HepG2 (cell line): ENCODE measurements around the gene SLC66A3. TPM values are rescaled to one million over a fixed set of nuclear protein-coding genes. Genes with fewer than 3 reads are reported as not detected.
A peak's percentile ranks its signal among the peaks of the same experiment; 100 is the strongest.

Experiments
- ATAC-seq: fragments of 200-7000 bp; cut with Tn5 transposase; 3 replicates; pipeline ENCODE4 v1.9.1; 2020; ENCODE audit warnings: mild to moderate bottlenecking, moderate library complexity
- BruUV-seq: library from RNA; stranded (reverse); fragments of 400-500 nt; replicated peaks from 2 replicates; lab custom pipeline; 2021; lab: Mats Ljungman, UMichigan
- CTCF ChIA-PET: fragments of 300-600 bp; formaldehyde crosslinking; extraction: SDS; loops from one replicate; lab custom pipeline; 2021; ENCODE audit warnings: low total read pairs, inconsistent platforms, low intra/inter-chr PET ratio; lab: Yijun Ruan, JAX
- POLR2A ChIA-PET: fragments of 350-600 bp; sonication (Branson Sonifier 250); formaldehyde crosslinking; loops from one replicate; lab custom pipeline; 2020; ENCODE audit warnings: antibody characterized with exemption, inconsistent platforms; lab: Yijun Ruan, JAX
- DNase-seq: peaks from one replicate; pipeline ENCODE4 v3.0.0-alpha.2; 2015; ENCODE audit warnings: low spot score
- FAIRE-seq: peaks from 3 replicates; lab custom pipeline; 2011; peaks lifted over from hg19 to GRCh38; lab: Jason Lieb, UNC
- H2AFZ ChIP-seq: one replicate; pipeline ENCODE4 v1.6.1; 2011; ENCODE audit warnings: low read length, inconsistent platforms
- H3K27ac ChIP-seq: fragments of 300-600 bp; 3 replicates; pipeline ENCODE4 v1.8.0; 2011; ENCODE audit warnings: mixed run types, mild to moderate bottlenecking, mixed read lengths, low read length, inconsistent platforms; ENCODE audit not compliant: insufficient read depth; ENCODE audit errors: extremely low read length
- H3K27me3 ChIP-seq, 2 experiments: fragments of 200-600 bp in 1 of 2; 2 replicates in 1 of 2; 3 replicates in 1 of 2; pipeline versions ENCODE4 v1.6.0 to v1.8.0; 2011; ENCODE audit warnings: low read length in 2 of 2, mild to moderate bottlenecking in 2 of 2, moderate library complexity in 2 of 2, inconsistent platforms in 1 of 2; ENCODE audit not compliant: insufficient read depth in 2 of 2, control insufficient read depth in 1 of 2
- H3K36me3 ChIP-seq, 2 experiments: fragments of 200-600 bp in 1 of 2; replicated peaks in 1 of 2; 2 replicates in 1 of 2; 3 replicates in 1 of 2; pipeline versions ENCODE4 v1.5.1 to v1.8.0; 2011; ENCODE audit warnings: low read length in 2 of 2, inconsistent platforms in 1 of 2; ENCODE audit not compliant: insufficient read depth in 2 of 2, control insufficient read depth in 1 of 2
- H3K4me1 ChIP-seq: 2 replicates; pipeline ENCODE4 v1.5.1; 2012; ENCODE audit warnings: low read length, inconsistent platforms; ENCODE audit not compliant: insufficient read depth
- H3K4me2 ChIP-seq: 2 replicates; pipeline ENCODE4 v1.6.0; 2011; ENCODE audit warnings: low read depth, low read length, inconsistent platforms
- H3K4me3 ChIP-seq, 3 experiments: fragments of 200-600 bp in 1 of 3; sonication (generic), shearing (Covaris generic) in 1 of 3; replicated peaks in 1 of 3; 2 replicates each; pipeline ENCODE4 v1.5.1; 2011 to 2016; ENCODE audit warnings: low read length in 3 of 3, inconsistent platforms in 2 of 3, low read depth in 2 of 3, mild to moderate bottlenecking in 2 of 3, control low read depth in 1 of 3, mixed read lengths in 1 of 3; ENCODE audit not compliant: insufficient read depth in 1 of 3
- H3K79me2 ChIP-seq: one replicate; pipeline ENCODE4 v1.6.1; 2011; ENCODE audit warnings: low read length, inconsistent platforms; ENCODE audit not compliant: insufficient read depth
- H3K9ac ChIP-seq: 2 replicates; pipeline ENCODE4 v1.6.0; 2011; ENCODE audit warnings: mild to moderate bottlenecking, low read depth, low read length, inconsistent platforms; ENCODE audit not compliant: insufficient read depth
- H3K9me3 ChIP-seq: 2 replicates; pipeline ENCODE4 v1.5.1; 2012; ENCODE audit warnings: mild to moderate bottlenecking, low read length
- H4K20me1 ChIP-seq: 2 replicates; pipeline ENCODE4 v1.6.0; 2011; ENCODE audit warnings: inconsistent platforms, mild to moderate bottlenecking, low read length, moderate library complexity; ENCODE audit not compliant: insufficient read depth
- TAF15 ChIP-seq: fragments of 200-400 bp; formaldehyde crosslinking; IDR thresholded peaks from one replicate; pipeline ENCODE4 v1.6.1; 2018; ENCODE audit warnings: mild to moderate bottlenecking, low read depth, low read length; ENCODE audit not compliant: poor library complexity, severe bottlenecking
- ZNF687 ChIP-seq: sonication (generic); formaldehyde crosslinking; IDR thresholded peaks from 2 replicates; pipeline ENCODE4 v1.5.1; 2020; ENCODE audit warnings: mild to moderate bottlenecking, missing genetic modification reagents, moderate library complexity
- WGBS: methylation state at CpG from one replicate; pipeline ENCODE4 v1.1.6; 2017; ENCODE audit warnings: low lambda C conversion rate; 5-methylcytosine and 5-hydroxymethylcytosine counted together
- in situ Hi-C: cut with HindIII; loops from 2 replicates; pipeline ENCODE4 v1.10.0; 2017; ENCODE audit warnings: low pct_unique_long_range_greater_than_20kb; ENCODE audit not compliant: extremely low pct_ligation_motif_present
- intact Hi-C: fragments of 100-400 bp; cut with micrococcal nuclease; formaldehyde crosslinking; loops from one replicate; pipeline ENCODE4 v1.10.0; 2022; ENCODE audit not compliant: unreplicated experiment
- polyA plus RNA-seq, 8 experiments: library from polyadenylated mRNA; depleted of rRNA in 3 of 8; stranded (reverse) in 7 of 8; unstranded in 1 of 8; fragments of >200 nt; fragmentation: Illumina TruSeq in 4 of 8; extraction: Trizol in 4 of 8; gene quantifications; 2 replicates each; pipeline versions ENCODE4 v1.2.1 to v1.2.3, GENCODE V29; 2011 to 2016; ENCODE audit warnings: low read depth in 4 of 8, missing spikeins in 1 of 8, mixed read lengths in 1 of 8; ENCODE audit not compliant: insufficient read depth in 1 of 8
- total RNA-seq, 5 experiments: library from RNA; depleted of rRNA; stranded (reverse); fragments of >200 nt; fragmentation: Illumina TruSeq; extraction: Trizol; gene quantifications; 2 replicates each; pipeline ENCODE4 v1.2.3, GENCODE V29; 2016; ENCODE audit warnings: low read depth in 1 of 5

Gene SLC66A3
- total and polyA plus RNA-seq, 2 of the 13 experiments (the other 11 are each of a cell fraction or from before 2014, with no cell fraction given): 2.2 to 3.7 TPM

- DNase-seq: no peak
- in situ Hi-C loops: no loop called here
- ChIA-PET POLR2A (no interaction called here), CTCF (no interaction called here)
- Histone ChIP-seq H2AFZ (no peak overlapping the region), H3K9me3 (no peaks in the 10 kb centered on the region), H3K9ac (no peak overlapping the region), H3K36me3 (no peaks in the 10 kb centered on the region), H4K20me1 (no peaks in the 10 kb centered on the region), H3K4me1 (peaks cover 64% of the 10 kb centered on the region), H3K79me2 (no peaks in the 10 kb centered on the region), H3K4me2 (no peak overlapping the region), H3K4me3 (no peak overlapping the region), H3K27me3 (peaks cover 6 to 40% of the 10 kb centered on the region in 2 experiments; a peak in 4 of 5 replicates), H3K27ac (no peak overlapping the region)
- 0 out of 2 replicates have a peak, but pooled peaks have one; percentile 0 for TF ChIP-seq ZNF687
- TF ChIP-seq TAF15: no peak
- intact Hi-C loops: no loop called here
- BruUV-seq: no TSS peak
- WGBS: 39% methylated on average over 4 of the region's 4 CpGs
- FAIRE-seq: no peak
- no peak for ATAC-seq
Measured at GRCh38 chr2:11157731-11158130, 2.5 kb downstream of the SLC66A3 start.
